HEK293 (cell line): Measurements from ENCODE around the gene PGM1.

Experiments used
- GLI4 ChIP-seq: fragments of 450-650 bp; formaldehyde crosslinking; IDR thresholded peaks from 2 replicates; pipeline ENCODE4 v1.5.1; 2016; ENCODE audit warnings: missing biosample characterization, missing genetic modification characterization
- PRDM1 ChIP-seq: fragments of 450-650 bp; formaldehyde crosslinking; IDR thresholded peaks from 2 replicates; pipeline ENCODE4; 2016; ENCODE audit warnings: missing biosample characterization, missing genetic modification characterization
- PRDM2 ChIP-seq: fragments of 450-650 bp; formaldehyde crosslinking; IDR thresholded peaks from 2 replicates; pipeline ENCODE4 v1.5.1; 2016; ENCODE audit warnings: missing biosample characterization, missing genetic modification characterization, borderline replicate concordance
- YY1 ChIP-seq: fragments of 450-650 bp; formaldehyde crosslinking; IDR thresholded peaks from 2 replicates; pipeline ENCODE4 v1.5.1; 2018; ENCODE audit warnings: missing biosample characterization, missing genetic modification characterization
- ZBTB44 ChIP-seq: fragments of 450-650 bp; IDR thresholded peaks from 2 replicates; pipeline ENCODE4 v1.5.1; 2018; ENCODE audit warnings: missing biosample characterization, mild to moderate bottlenecking, missing genetic modification characterization
- ZNF214 ChIP-seq: fragments of 450-650 bp; formaldehyde crosslinking; IDR thresholded peaks from 2 replicates; pipeline ENCODE4 v1.5.1; 2017; ENCODE audit warnings: missing biosample characterization, mild to moderate bottlenecking, missing genetic modification characterization, borderline replicate concordance
- ZNF449 ChIP-seq: fragments of 450-650 bp; formaldehyde crosslinking; IDR thresholded peaks from 2 replicates; pipeline ENCODE4 v1.5.1; 2017; ENCODE audit warnings: missing biosample characterization, mild to moderate bottlenecking, missing genetic modification characterization, moderate library complexity
- TF ChIP-seq, protein P1 (sequence below): fragments of 450-650 bp; formaldehyde crosslinking; IDR thresholded peaks from 2 replicates; pipeline ENCODE4 v1.5.1; 2016; ENCODE audit warnings: missing biosample characterization, missing genetic modification characterization
- TF ChIP-seq, protein P2 (sequence below): fragments of 450-650 bp; formaldehyde crosslinking; IDR thresholded peaks from 2 replicates; pipeline ENCODE4 v1.5.1; 2016; ENCODE audit warnings: missing biosample characterization, missing genetic modification characterization

GRCh38 chr1:63682936-63683335, 89.7 kb downstream of the PGM1 start:
- no peak for TF ChIP-seq GLI4 (tag by site-specific recombination)
- TF ChIP-seq, protein P1, sequence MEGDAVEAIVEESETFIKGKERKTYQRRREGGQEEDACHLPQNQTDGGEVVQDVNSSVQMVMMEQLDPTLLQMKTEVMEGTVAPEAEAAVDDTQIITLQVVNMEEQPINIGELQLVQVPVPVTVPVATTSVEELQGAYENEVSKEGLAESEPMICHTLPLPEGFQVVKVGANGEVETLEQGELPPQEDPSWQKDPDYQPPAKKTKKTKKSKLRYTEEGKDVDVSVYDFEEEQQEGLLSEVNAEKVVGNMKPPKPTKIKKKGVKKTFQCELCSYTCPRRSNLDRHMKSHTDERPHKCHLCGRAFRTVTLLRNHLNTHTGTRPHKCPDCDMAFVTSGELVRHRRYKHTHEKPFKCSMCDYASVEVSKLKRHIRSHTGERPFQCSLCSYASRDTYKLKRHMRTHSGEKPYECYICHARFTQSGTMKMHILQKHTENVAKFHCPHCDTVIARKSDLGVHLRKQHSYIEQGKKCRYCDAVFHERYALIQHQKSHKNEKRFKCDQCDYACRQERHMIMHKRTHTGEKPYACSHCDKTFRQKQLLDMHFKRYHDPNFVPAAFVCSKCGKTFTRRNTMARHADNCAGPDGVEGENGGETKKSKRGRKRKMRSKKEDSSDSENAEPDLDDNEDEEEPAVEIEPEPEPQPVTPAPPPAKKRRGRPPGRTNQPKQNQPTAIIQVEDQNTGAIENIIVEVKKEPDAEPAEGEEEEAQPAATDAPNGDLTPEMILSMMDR (tag by site-specific recombination) = no peak
- no peak for TF ChIP-seq YY1 (tag by site-specific recombination)
- TF ChIP-seq ZNF449 (tag by site-specific recombination) = no peak
- TF ChIP-seq, protein P2, sequence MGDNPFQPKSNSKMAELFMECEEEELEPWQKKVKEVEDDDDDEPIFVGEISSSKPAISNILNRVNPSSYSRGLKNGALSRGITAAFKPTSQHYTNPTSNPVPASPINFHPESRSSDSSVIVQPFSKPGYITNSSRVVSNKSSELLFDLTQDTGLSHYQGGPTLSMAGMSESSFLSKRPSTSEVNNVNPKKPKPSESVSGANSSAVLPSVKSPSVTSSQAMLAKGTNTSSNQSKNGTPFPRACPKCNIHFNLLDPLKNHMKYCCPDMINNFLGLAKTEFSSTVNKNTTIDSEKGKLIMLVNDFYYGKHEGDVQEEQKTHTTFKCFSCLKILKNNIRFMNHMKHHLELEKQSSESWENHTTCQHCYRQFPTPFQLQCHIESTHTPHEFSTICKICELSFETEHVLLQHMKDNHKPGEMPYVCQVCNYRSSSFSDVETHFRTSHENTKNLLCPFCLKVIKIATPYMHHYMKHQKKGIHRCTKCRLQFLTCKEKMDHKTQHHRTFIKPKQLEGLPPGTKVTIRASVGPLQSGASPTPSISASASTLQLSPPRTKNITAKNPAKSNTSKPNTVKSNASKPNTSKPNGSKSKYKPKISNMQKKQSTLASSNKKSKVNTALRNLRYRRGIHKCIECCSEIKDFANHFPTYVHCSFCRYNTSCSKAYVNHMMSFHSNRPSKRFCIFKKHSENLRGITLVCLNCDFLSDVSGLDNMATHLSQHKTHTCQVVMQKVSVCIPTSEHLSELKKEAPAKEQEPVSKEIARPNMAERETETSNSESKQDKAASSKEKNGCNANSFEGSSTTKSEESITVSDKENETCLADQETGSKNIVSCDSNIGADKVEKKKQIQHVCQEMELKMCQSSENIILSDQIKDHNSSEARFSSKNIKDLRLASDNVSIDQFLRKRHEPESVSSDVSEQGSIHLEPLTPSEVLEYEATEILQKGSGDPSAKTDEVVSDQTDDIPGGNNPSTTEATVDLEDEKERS (tag by site-specific recombination) = no peak
- TF ChIP-seq ZNF214 (tag by site-specific recombination) = no peak
- TF ChIP-seq PRDM2 (tag by site-specific recombination) = no peak
- no peak for TF ChIP-seq ZBTB44 (tag by site-specific recombination)
- TF ChIP-seq PRDM1 = no peak
